Sigmoid colon (tissue), 4 donors: ENCODE data around the gene NRIP3.

Source experiments
- CTCF ChIP-seq, 4 experiments: fragments of 450-650 bp in 3 of 4; fragments of 200-600 bp in 1 of 4; IDR thresholded peaks; one replicate each; pipeline ENCODE4 v1.5.1; 2016 to 2019; ENCODE audit warnings: antibody characterized with exemption in 4 of 4, mild to moderate bottlenecking in 3 of 4, moderate library complexity in 2 of 4
- POLR2AphosphoS5 ChIP-seq, 4 donors: sonication (generic); formaldehyde crosslinking; IDR thresholded peaks; one replicate each; pipeline ENCODE4 v1.6.1; 2017; ENCODE audit warnings: antibody characterized with exemption in 4 of 4

- TF ChIP-seq CTCF (IDR thresholded peaks at IDR 0.05) (no peak), POLR2AphosphoS5 (IDR thresholded peaks at IDR 0.05) (no peak)
Measured at GRCh38 chr11:8980485-8980884, 23.3 kb downstream of the NRIP3 start.
